DOHH2 (cell line): ENCODE results near the gene CDC25B.

Experiments
- CTCF ChIP-seq: fragments of 200-600 bp; sonication (generic); IDR thresholded peaks from one replicate; pipeline ENCODE4 v1.5.1; 2014; ENCODE audit warnings: antibody characterized with exemption, mild to moderate bottlenecking, low read depth, low read length; ENCODE audit not compliant: poor library complexity, severe bottlenecking
- EZH2phosphoT487 ChIP-seq: fragments of 200-600 bp; sonication (generic); IDR thresholded peaks from 2 replicates; pipeline ENCODE4 v1.6.1; 2017; ENCODE audit warnings: borderline replicate concordance, mild to moderate bottlenecking, antibody characterized with exemption, low read length, moderate library complexity, mixed read lengths

DNA sequence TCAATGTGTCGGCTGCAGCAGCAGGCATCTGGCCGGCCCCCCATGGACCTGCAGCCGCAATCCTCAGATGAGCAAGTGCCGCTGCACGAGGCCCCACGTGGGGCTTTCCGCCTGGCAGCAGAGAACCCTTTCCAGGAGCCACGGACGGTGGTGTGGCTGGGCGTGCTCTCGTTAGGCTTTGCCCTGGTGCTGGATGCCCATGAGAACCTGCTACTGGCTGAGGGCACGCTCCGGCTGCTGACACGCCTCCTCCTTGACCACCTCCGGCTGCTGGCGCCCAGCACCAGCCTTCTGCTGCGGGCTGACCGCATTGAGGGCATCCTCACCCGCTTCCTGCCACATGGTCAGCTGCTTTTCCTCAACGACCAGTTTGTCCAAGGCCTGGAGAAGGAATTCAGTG is 27.8 kb downstream of the CDC25B start:
- no peak for TF ChIP-seq CTCF
- no peak for TF ChIP-seq EZH2phosphoT487
